Endometrial microvascular endothelial cells (primary cell): Measurements from ENCODE around the gene GDPD1. TPM values are rescaled to one million over a fixed set of nuclear protein-coding genes. Genes with fewer than 3 reads are reported as not detected.
"Not testable (repeated sequence)": the region's sequence is repeated elsewhere in the genome, so short reads cannot be mapped to it uniquely, and the experiment has no call there.

ENCODE experiments used
- in situ Hi-C: cut with HindIII; loops from 2 replicates; pipeline ENCODE4 v1.10.0; 2017; ENCODE audit warnings: low sequenced_read_pairs, low pct_unique_long_range_greater_than_20kb; ENCODE audit errors: inconsistent ontology term
- total RNA-seq: library from RNA; depleted of rRNA; stranded (reverse); fragments of >200 nt; gene quantifications from one replicate; pipeline ENCODE4 v1.2.3, GENCODE V29; 2015; ENCODE audit errors: inconsistent ontology term

Gene GDPD1
- total RNA-seq: 6.4 TPM

DNA sequence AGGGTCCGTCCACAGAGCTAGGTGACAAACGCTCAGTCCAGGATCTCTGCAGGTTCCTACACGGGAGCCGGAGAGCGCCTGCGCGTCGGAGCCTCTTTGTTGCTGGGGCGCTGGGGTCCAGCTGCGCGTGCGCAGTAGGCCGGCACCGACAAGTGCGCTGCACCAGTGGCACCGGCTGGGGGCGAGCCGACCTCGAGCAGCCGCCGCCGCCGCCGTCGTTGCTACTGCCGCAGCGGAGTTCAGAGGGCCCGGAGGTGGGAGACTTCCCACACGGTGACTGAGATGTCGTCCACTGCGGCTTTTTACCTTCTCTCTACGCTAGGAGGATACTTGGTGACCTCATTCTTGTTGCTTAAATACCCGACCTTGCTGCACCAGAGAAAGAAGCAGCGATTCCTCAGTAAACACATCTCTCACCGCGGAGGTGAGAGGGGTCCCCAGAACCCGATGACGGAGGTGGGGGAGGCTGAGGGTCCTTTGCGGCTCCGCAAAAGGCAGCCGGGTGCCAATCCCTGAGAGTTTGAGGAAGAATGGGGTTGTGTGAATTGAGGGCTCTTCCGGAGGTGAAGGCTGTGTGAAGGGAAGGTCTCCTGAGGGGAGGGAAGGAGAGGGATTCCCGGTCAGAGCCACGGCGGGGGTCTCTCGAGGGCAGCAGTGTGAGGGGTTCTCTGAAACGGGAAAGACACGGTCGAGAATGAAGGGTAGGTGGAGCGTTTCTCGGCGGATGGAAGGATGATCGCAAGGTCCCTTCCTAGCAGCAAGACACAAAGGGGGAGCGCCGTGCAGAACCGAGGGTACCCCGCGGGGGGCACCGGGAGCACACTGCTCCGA is at the start of gene GDPD1:
Gene GDPD1 (plus strand): TSS at position 184 of the 831 bp plus-strand sequence. CDS start 99 bp downstream, at position 283.
- in situ Hi-C loops: no loop called here

DNA sequence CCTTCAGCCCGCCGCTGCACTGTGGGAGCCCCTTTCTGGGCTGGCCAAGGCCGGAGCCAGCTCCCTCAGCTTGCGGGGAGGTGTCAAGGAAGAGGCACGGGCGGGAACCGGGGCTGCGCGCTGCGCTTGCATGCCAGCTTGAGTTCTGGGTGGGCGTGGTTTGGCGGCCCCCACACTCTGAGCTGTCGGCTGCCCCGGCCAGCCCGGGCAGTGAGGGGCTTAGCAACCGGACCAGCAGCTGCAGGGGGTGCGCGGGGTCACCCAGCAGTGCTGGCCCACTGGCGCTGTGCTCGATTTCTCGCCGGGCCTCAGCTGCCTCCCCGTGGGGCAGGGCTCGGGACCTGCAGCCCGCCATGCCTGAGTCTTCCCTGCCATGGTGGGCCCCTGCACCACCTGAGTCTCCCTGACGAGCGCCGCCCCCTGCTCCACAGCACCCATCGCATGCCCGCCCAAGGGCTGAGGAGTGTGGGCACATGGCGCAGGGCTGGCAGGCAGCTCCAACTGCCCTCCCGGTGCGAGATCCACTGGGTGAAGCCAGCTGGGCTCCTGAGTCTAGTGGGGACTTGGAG is 47.8 kb upstream of the GDPD1 start:
- in situ Hi-C loops: no loop called here

DNA sequence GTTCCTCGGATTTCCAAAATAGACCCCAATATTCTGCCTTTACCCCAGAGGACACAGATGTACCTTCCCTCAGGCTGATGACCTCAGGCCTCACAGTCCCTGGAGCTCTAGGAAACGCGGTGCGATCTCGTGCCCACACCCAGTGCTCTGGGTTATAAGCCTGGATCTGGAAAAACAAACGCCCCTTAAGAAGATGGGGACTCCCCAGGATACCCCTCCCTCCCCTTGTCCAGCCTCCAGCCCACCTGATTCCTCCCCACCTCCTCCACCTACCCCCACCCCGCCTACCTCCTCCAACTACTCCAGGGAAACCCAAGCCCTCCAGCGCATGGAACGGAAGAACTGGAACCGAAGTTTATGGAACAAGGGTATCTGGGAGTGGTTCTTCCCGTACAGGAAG is 45.6 kb upstream of the GDPD1 start:
- in situ Hi-C loops: no loop called here

DNA sequence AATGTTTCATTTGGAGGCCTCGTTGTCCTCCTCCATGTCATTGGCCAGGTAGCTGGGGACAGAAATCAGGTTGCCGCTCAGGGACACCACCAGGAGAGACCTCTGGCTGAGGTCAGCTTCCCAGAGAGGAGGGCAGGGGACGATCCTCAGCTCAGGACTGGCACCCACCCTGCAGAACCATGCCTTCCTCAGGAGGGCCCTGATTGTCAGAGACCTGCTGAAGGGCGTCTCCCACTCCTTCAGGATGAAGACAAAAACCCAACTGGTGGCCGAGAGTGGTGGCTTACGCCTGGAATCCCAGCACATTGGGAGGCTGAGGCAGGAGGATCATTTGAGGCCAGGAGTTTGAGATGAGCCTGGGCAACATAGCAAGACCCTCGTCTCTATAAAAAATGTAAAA is 45.2 kb upstream of the GDPD1 start:
- in situ Hi-C loops: no loop called here

DNA sequence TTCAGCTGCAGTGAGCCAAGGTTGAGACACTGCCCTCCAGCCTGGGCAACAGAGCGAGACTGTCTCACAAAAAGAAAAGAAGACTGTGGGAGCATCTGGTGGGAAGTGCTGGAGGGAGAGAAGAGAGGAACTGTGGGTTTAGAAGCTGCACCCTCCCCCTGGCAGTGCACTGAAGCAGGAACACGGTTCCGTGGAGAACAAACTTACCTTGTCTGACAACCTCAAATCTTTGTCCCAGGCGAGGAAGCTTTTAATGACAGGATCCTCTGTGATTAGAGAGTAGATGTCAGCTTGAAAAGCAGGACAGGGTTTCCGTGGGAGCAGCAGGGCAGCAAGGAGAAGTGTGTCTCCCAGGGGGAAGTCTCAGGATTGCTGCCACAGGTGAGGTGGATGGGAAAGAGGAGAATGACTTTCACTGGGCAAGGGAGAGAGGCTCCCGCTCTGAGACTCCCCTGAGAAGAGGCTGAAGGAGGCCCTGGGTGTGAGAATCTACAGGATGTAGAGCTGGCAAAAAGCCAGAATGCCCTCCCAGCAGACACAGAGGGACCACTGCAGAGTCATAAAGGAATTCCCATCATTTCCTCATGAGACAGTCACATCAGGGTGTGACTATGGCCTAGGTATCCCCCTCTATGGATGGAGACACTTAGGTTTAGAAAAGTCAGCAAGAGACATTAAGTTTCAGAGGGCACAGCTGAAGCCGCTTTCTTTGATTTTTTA is 41.9 kb upstream of the GDPD1 start:
- in situ Hi-C loops: no loop called here

DNA sequence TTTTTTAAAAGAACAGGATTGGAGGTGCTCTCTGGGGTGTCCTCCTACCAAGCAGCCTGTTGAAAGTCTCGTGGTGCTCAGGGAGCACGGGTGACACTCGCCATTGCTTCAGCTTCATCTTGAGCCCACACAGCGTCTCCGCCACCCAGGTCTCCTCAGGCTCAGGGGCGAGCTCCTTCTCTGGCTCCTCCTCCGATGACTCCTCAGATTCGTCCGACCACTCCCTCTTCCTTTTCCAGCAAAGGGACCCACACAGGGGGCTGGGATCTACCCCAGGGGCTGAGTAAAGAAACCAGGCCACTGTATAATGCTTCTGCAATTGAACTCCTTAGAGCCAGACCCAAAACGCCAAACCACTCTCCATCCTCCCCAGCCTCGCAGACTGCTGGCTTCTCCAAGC is 40.7 kb upstream of the GDPD1 start:
- in situ Hi-C loops: not testable (repeated sequence)

DNA sequence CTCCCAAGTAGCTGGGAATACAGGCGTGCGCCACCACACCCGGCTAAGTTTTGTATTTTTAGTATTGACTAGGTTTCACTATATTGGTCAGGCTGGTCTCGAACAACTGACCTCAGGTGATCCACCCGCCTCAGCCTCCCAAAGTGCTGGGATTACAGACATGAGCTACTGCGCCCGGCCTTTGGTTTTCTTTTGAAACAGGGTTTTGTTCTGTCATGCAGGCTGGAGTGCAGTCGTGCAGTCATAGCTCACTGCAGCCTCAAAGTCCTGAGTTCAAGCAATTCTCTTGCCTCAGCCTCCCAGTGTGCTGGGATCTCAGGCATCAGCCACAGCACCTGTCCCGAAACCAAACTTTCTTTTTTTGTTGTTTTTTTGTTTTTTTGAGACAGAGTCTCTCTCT is 39.7 kb upstream of the GDPD1 start:
- in situ Hi-C loops: no loop called here

DNA sequence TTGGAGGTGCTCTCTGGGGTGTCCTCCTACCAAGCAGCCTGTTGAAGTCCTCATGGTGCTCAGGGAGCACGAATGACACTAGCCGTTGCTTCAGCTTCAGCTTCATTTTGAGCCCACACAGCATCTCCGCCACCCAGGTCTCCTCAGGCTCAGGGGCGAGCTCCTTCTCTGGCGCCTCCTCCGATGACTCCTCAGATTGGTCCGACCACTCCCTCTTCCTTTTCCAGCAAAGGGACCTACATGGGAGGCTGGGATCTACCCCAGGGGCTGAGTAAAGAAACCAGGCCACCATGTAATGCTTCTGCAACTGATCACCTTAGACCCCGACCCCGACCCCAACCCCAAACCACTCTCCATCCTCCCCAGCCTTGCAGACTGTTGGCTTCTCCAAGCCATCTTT is 38.8 kb upstream of the GDPD1 start:
- in situ Hi-C loops: no loop called here

DNA sequence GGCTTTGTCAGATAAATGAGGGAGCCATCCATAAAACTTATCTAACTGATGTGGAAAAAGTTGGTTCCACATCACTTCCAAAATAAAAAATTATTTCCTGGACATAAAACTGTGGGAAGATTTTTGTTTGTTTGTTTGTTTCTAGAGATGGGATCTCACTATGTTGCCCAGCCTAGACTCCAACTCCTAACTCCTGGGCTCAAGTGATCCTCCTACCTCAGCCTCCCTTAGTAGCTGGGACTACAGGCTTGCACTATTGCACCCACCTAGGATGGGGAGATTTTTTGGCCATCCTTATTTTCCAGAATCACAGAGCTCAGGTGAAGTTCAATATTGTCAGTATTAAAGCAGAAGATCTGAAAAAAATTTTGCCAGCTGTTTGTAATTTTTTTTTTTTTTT is 34.3 kb upstream of the GDPD1 start:
- in situ Hi-C loops: no loop called here

DNA sequence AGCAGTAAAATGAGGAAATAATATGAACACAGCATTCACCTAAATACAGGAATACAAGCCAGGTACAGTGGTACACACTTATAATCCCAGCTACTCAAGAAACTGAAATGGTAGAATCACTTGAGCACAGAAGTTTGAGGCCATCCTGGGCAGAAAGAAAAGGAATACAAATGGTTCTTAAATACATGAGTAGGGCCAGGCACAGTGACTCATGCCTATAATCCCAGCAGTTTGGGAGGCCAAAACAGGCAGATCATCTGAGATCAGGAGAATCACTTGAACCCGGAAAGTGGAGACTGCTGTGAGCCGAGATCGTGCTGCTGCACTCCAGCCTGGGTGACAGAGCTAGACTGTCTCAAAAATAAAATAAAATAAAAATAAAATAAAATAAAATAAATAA is 33.5 kb upstream of the GDPD1 start:
- in situ Hi-C loops: no loop called here

DNA sequence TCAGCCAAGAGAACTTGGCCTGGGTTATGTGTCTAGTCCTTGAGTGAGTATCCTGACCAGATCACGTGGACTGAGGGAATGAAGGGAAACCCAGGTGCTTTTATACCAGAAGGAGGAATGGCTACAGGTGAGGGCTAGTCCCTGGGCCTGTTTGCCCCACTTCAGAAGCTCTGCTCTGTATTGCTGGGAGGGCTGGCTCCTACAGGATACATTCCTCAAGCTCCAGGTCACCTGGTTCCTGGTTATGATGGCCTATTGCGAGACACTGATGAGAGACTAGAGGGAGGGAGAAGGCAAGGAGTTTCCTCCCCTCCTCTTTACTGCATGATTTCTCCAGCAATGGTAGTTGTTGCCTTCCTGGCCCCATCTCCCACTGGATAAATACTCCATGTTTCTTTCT is 29.5 kb upstream of the GDPD1 start:
- in situ Hi-C loops: no loop called here

DNA sequence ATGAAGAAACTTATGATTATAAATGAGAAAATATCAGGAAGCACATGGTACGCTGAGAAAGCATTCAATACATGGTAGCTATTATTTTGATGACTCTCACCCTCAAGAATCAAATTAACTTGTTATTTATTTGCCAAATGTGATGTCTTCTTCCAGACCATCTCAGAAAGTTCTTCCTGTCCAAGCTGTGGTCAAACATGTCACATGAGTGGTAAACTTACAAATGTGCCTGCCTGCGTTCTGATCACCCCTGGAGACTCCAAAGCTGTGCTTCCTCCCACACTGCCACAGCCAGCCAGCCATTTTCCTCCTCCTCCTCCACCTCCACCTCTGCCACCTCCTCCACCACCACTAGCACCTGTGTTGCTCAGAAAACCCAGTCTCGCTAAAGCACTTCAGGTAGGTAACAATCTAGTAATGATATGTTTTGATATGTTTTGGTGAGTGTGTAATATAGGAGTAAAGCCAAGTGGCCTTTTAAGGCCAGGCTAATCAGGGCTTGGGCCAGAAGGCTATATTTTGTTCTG is 26.9 kb upstream of the GDPD1 start:
- in situ Hi-C loops: no loop called here

DNA sequence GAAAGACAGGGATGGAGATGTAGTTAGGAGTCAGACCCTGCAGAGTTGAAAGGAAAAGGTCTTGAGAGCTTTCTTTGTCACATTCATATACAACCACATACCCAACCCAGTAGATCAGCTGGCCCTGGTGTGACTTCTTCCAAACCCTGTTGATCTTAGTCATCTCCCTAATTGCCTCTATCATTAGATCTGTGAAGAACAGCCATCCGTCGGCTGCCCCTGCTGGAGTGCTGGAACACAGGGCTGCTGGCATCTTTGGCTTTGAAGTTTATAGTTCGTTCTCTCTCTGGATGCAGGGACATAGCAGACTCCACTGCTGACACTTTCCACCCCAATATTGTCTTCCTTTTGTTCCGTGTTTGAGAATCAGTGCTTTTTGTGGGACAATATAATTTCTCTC is 20.9 kb upstream of the GDPD1 start:
- in situ Hi-C loops: no loop called here

DNA sequence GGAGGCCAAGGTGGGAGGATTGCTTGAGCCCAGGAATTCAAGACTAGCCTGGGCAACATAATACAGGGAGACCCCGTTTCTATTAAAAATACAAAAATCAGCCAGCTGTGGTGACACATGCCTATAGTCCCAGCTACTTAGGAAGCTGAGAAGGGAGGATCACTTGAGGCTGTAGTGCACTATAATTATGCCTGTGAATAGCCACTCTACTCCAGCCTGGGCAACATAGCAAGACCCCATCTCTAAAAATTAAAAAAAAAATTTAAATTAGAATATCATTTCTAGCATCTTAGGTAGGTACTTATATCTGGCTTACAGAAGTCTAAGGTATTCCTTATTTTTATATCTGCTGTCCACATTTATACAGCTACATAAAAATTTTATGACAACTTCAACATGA is 18.0 kb upstream of the GDPD1 start:
- in situ Hi-C loops: no loop called here

DNA sequence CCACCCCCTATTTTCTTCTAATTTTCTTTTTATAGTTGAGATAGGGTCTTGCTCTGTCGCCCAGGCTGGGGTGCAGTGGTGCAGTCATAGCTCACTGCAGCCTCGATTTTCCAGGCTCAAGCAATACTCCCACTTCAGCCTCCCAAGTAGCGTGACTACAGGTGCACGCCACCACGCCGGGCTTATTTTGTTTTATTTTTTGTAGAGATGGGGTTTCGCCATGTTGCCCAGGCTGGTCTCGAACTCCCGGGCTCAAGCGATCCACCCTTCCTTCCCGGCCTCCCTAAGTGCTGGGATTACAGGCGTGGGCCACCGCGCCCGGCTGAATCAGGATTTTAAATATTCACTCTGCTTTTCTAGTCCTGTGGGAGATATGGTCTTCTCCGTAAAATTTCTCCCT is 941 bp upstream of the GDPD1 start:
- in situ Hi-C loops: no loop called here

DNA sequence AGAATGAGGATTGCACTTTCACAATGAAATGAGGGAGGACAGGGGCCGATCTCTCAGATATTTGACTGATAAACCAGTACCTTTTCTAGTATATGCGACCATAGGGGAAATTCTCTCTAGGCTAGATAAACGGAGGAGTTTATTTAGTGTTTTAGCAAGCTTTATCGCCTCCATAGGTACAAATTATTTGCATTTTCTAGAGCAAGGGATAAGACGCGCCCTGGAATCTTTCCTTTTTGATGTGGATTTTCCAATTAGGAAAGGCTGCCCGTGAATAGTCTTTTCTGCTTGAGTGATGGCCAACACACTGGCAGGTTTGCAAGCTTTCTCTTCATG is 351 bp upstream of the GDPD1 start:
- in situ Hi-C loops: no loop called here

DNA sequence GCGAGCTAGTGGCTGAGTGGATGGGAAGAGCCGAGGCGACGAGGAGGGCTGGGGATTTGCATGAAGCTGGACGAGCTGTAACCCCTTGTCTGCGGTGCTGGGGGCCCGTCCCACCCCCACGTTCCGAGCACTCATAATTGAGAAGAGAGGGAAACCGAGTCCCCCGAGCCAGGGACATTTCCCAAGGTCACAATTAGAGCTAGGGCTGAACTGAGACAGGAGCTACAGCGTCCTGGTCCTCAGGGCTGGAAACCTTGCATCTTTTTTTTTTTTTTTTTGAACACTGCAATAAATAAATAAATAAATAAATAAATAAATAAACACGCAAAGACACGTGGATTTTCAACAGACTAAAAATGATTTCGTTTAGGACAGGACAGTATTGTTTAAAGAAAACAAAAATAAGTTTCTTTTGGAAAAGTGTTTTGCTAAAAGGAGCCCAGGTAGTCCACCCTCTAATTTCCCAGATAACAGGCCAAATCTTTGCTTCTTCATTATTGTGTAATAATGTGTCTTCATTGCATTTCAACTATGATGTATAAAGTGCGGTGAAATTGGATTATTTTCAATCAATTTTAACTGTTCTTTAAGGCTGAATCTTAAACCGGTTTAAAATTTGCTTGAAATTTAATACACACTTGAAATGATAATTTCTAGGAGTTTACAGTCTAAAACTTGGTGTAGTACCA is 992 bp downstream of the GDPD1 start:
- in situ Hi-C loops: no loop called here

DNA sequence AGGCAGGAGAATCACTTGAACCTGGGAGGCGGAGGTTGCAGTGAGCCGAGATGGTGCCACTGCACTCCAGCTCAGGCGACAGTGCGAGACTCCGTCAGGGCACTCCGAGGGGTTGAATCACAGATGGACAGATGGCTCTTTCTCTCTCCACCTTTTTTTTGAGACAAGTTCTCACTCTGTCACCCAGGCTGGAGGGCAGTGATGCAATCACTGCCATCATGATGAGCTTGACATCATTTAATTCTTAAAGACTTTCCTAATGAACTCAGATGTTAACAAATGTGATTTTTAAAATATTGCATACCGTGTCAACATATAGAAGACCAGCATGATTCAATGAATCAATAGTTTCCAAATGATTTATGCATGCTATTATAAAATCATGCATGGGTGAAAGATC is 3.5 kb downstream of the GDPD1 start:
- in situ Hi-C loops: no loop called here

DNA sequence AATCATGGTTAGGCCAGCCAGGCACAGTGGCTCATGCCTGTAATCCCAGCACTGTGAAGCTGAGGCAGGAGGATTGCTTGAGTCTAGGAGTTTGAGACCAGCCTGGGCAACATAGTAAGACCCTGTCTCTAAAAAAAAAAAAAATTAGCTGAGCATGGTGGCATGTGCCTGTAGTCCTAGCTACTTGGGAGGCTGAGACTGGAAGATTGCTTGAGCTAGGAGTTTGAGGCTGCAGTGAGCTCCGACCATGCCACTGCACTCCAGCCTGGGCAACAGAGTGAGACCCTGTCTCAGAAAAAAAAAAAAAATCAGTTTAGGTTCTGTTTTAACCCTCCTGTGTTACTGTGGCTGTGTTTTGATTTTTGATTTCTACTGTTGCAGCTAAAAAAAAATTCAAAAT is 8.3 kb downstream of the GDPD1 start:
- in situ Hi-C loops: not testable (repeated sequence)
